H9 (cell line): ENCODE data around the gene MED27. TPM values are rescaled to one million over a fixed set of nuclear protein-coding genes. Genes with fewer than 3 reads are reported as not detected.

Experiments used
- DNase-seq: peaks from one replicate; pipeline ENCODE4 v3.0.0-alpha.2; 2017
- H2AFZ ChIP-seq: one replicate; pipeline ENCODE4 v1.6.1; 2013; ENCODE audit warnings: mild to moderate bottlenecking, low read length, control low read depth, moderate library complexity
- H2AK5ac ChIP-seq: 2 replicates; pipeline ENCODE4 v1.6.1; 2013; ENCODE audit warnings: low read length, control low read depth, mixed read lengths; ENCODE audit not compliant: insufficient read length
- H2BK120ac ChIP-seq: one replicate; pipeline ENCODE4 v1.6.1; 2013; ENCODE audit warnings: low read depth, mild to moderate bottlenecking, low read length, control low read depth, inconsistent platforms; ENCODE audit not compliant: poor library complexity, severe bottlenecking
- H2BK12ac ChIP-seq: 2 replicates; pipeline ENCODE4 v1.6.1; 2013; ENCODE audit warnings: low read length, control low read depth, mixed read lengths, low read depth; ENCODE audit not compliant: insufficient read length
- H2BK15ac ChIP-seq: 2 replicates; pipeline ENCODE4 v1.6.1; 2013; ENCODE audit warnings: low read depth, low read length, control low read depth
- H2BK20ac ChIP-seq: one replicate; pipeline ENCODE4 v1.6.1; 2013; ENCODE audit warnings: low read depth, mild to moderate bottlenecking, low read length, control low read depth, inconsistent platforms; ENCODE audit not compliant: poor library complexity, severe bottlenecking
- H2BK5ac ChIP-seq: 2 replicates; pipeline ENCODE4 v1.6.1; 2013; ENCODE audit warnings: low read length, control low read depth, mixed read lengths; ENCODE audit not compliant: insufficient read length
- H3K14ac ChIP-seq: 2 replicates; pipeline ENCODE4 v1.6.1; 2013; ENCODE audit warnings: low read length, control low read depth; ENCODE audit not compliant: insufficient read depth
- H3K18ac ChIP-seq: 2 replicates; pipeline ENCODE4 v1.6.1; 2013; ENCODE audit warnings: low read depth, mild to moderate bottlenecking, mixed read lengths, low read length, control low read depth; ENCODE audit not compliant: insufficient read length
- H3K23ac ChIP-seq: 2 replicates; pipeline ENCODE4 v1.6.1; 2013; ENCODE audit warnings: low read length, control low read depth, mixed read lengths, low read depth; ENCODE audit not compliant: insufficient read length
- H3K23me2 ChIP-seq: 2 replicates; pipeline ENCODE4 v1.6.1; 2013; ENCODE audit warnings: low read depth, mild to moderate bottlenecking, mixed read lengths, low read length, control low read depth; ENCODE audit not compliant: insufficient read length, poor library complexity, severe bottlenecking
- H3K27ac ChIP-seq: 2 replicates; pipeline ENCODE4 v1.5.1; 2013; ENCODE audit warnings: low read length, control low read depth, mixed read lengths, low read depth; ENCODE audit not compliant: insufficient read length
- H3K27me3 ChIP-seq: 2 replicates; pipeline ENCODE4 v1.6.1; 2013; ENCODE audit warnings: low read length, control low read depth, inconsistent platforms; ENCODE audit not compliant: insufficient read depth
- H3K4ac ChIP-seq: 2 replicates; pipeline ENCODE4 v1.6.1; 2013; ENCODE audit warnings: low read depth, mild to moderate bottlenecking, control low read depth, inconsistent platforms, low read length, moderate library complexity
- H3K4me1 ChIP-seq: 2 replicates; pipeline ENCODE4 v1.6.1; 2013; ENCODE audit warnings: low read length, control low read depth, inconsistent platforms; ENCODE audit not compliant: insufficient read depth
- H3K4me2 ChIP-seq: 2 replicates; pipeline ENCODE4 v1.6.1; 2013; ENCODE audit warnings: low read length, control low read depth, mixed read lengths; ENCODE audit not compliant: insufficient read length, insufficient read depth
- H3K56ac ChIP-seq: 2 replicates; pipeline ENCODE4 v1.6.1; 2013; ENCODE audit warnings: low read depth, mild to moderate bottlenecking, mixed read lengths, low read length, control low read depth; ENCODE audit not compliant: insufficient read length
- H3K79me1 ChIP-seq: 2 replicates; pipeline ENCODE4 v1.6.1; 2013; ENCODE audit warnings: low read depth, mild to moderate bottlenecking, moderate library complexity, low read length, control low read depth, inconsistent platforms; ENCODE audit not compliant: insufficient read depth, poor library complexity, severe bottlenecking
- H3K79me2 ChIP-seq: 2 replicates; pipeline ENCODE4 v1.6.1; 2013; ENCODE audit warnings: low read length, control low read depth, inconsistent platforms; ENCODE audit not compliant: insufficient read depth
- H3K9ac ChIP-seq: 2 replicates; pipeline ENCODE4 v1.6.1; 2013; ENCODE audit warnings: low read length, control low read depth, mixed read lengths; ENCODE audit not compliant: insufficient read length; ENCODE audit errors: extremely low read depth
- H3K9me3 ChIP-seq: one replicate; pipeline ENCODE4 v1.6.1; 2013; ENCODE audit warnings: low read depth, low read length, inconsistent platforms; ENCODE audit not compliant: control insufficient read depth
- H3T11ph ChIP-seq: one replicate; pipeline ENCODE4 v1.6.1; 2013; ENCODE audit warnings: mild to moderate bottlenecking, low read length, control low read depth, inconsistent platforms
- H4K20me1 ChIP-seq: one replicate; pipeline ENCODE4 v1.6.1; 2013; ENCODE audit not compliant: control insufficient read depth, insufficient read length, insufficient read depth
- H4K5ac ChIP-seq: 2 replicates; pipeline ENCODE4 v1.6.1; 2013; ENCODE audit warnings: low read depth, mild to moderate bottlenecking, mixed read lengths, low read length, control low read depth; ENCODE audit not compliant: insufficient read length
- H4K8ac ChIP-seq: replicated peaks from 2 replicates; pipeline ENCODE4 v1.6.1; 2013; ENCODE audit warnings: low read length, control low read depth, mixed read lengths, low read depth; ENCODE audit not compliant: insufficient read length
- H4K91ac ChIP-seq: 2 replicates; pipeline ENCODE4 v1.6.1; 2013; ENCODE audit warnings: low read depth, mild to moderate bottlenecking, moderate library complexity, mixed read lengths, low read length, control low read depth; ENCODE audit not compliant: insufficient read length
- H3K27ac Mint-ChIP-seq, 3 experiments: 2 replicates in 2 of 3; 3 replicates in 1 of 3; pipeline ENCODE4 v1.8.0; 2020 to 2021; ENCODE audit warnings: mixed read lengths in 3 of 3, mild to moderate bottlenecking in 1 of 3, moderate library complexity in 1 of 3
- H3K27me3 Mint-ChIP-seq: 2 replicates; pipeline ENCODE4 v1.8.0; 2021; ENCODE audit warnings: low read depth, mild to moderate bottlenecking, moderate library complexity, mixed read lengths
- H3K36me3 Mint-ChIP-seq, 3 experiments: 2 replicates in 2 of 3; 3 replicates in 1 of 3; pipeline ENCODE4 v1.8.0; 2020 to 2021; ENCODE audit warnings: low read depth in 3 of 3, mixed read lengths in 3 of 3; ENCODE audit not compliant: insufficient read depth in 1 of 3
- H3K4me1 Mint-ChIP-seq, 2 experiments: 2 replicates each; pipeline ENCODE4 v1.8.0; 2020; ENCODE audit warnings: mixed read lengths in 2 of 2
- H3K4me3 Mint-ChIP-seq, 2 experiments: 2 replicates in 1 of 2; 3 replicates in 1 of 2; pipeline ENCODE4 v1.8.0; 2020 to 2021; ENCODE audit warnings: mild to moderate bottlenecking in 2 of 2, mixed read lengths in 2 of 2, moderate library complexity in 1 of 2
- H3K9me3 Mint-ChIP-seq, 2 experiments: 2 replicates in 1 of 2; 3 replicates in 1 of 2; pipeline ENCODE4 v1.8.0; 2020; ENCODE audit warnings: mild to moderate bottlenecking in 2 of 2, mixed read lengths in 2 of 2, moderate library complexity in 1 of 2
- WGBS: extraction: QIAGEN DNeasy Blood & Tissue Kit; methylation state at CpG from one replicate; pipeline ENCODE4 v1.1.7; 2013; ENCODE audit warnings: missing lambda C conversion rate, low lambda C conversion rate, mixed read lengths; ENCODE audit not compliant: insufficient read length; ENCODE audit errors: extremely low coverage; 5-methylcytosine and 5-hydroxymethylcytosine counted together
- total RNA-seq: library from RNA; stranded (reverse); gene quantifications from 2 replicates; pipeline ENCODE4 v1.2.1, GENCODE V29; 2021
- TF ChIP-seq, protein P1 (sequence below): fragments of 200-600 bp; sonication (generic); conservative IDR thresholded peaks from 3 replicates; pipeline ENCODE4 v1.8.0; 2021; ENCODE audit warnings: antibody characterized with exemption, mild to moderate bottlenecking

Gene MED27
- total RNA-seq, 1 experiment from 2014 or later: 33.5 TPM

DNA sequence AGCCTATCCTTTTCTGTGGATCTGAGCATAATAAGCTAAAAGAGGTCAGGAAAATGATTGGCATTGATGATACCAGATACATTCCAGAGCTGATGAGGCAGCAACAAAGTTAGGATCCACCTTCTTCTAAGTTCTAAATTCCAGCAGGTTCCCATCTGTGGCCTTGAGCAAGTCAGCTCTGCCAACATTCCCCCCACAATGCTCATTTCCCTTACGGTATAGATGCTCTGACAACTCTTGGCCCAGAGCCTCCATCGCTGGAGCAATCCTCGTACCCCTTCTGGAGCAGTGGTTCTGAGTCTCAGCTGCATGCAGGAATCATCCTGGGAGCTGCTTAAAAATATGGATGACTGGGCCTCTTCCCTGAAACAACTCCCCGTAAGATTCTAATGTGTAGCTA lies 78.1 kb downstream of the MED27 start:
- Histone ChIP-seq H3K18ac (no peak overlapping the region), H3K79me1 (no peaks in the 10 kb centered on the region), H2BK20ac (no peak overlapping the region), H4K8ac (no peak overlapping the region), H2BK12ac (no peak overlapping the region), H3K56ac (no peak overlapping the region), H3T11ph (no peak overlapping the region), H3K4ac (no peak overlapping the region), H2BK120ac (no peak overlapping the region), H2BK5ac (no peak overlapping the region), H3K23ac (no peak overlapping the region), H4K91ac (no peak overlapping the region), H3K79me2 (no peaks in the 10 kb centered on the region), H3K14ac (no peak overlapping the region), H3K9me3 (no peaks in the 10 kb centered on the region), H3K4me2 (no peak overlapping the region), H4K5ac (no peak overlapping the region), H3K9ac (no peak overlapping the region), H3K23me2 (no peaks in the 10 kb centered on the region), H2AK5ac (no peak overlapping the region), H3K27me3 (no peaks in the 10 kb centered on the region), H3K27ac (no peak overlapping the region), H2BK15ac (no peak overlapping the region), H2AFZ (no peak overlapping the region), H3K4me1 (peaks cover 6% of the 10 kb centered on the region; the same call in 1 of the 2 replicates), H4K20me1 (no peaks in the 10 kb centered on the region)
- H3K36me3 Mint-ChIP-seq: peaks cover 0 to 11% (median 6%) of the 10 kb centered on the region in 3 experiments; a peak in 4 of 7 replicates
- no peaks in the 10 kb centered on the region for H3K9me3 Mint-ChIP-seq
- TF ChIP-seq, protein P1, sequence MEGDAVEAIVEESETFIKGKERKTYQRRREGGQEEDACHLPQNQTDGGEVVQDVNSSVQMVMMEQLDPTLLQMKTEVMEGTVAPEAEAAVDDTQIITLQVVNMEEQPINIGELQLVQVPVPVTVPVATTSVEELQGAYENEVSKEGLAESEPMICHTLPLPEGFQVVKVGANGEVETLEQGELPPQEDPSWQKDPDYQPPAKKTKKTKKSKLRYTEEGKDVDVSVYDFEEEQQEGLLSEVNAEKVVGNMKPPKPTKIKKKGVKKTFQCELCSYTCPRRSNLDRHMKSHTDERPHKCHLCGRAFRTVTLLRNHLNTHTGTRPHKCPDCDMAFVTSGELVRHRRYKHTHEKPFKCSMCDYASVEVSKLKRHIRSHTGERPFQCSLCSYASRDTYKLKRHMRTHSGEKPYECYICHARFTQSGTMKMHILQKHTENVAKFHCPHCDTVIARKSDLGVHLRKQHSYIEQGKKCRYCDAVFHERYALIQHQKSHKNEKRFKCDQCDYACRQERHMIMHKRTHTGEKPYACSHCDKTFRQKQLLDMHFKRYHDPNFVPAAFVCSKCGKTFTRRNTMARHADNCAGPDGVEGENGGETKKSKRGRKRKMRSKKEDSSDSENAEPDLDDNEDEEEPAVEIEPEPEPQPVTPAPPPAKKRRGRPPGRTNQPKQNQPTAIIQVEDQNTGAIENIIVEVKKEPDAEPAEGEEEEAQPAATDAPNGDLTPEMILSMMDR: no peak
- H3K4me1 Mint-ChIP-seq: peaks cover 42 to 43% of the 10 kb centered on the region in 2 experiments
- no peaks in the 10 kb centered on the region for H3K27me3 Mint-ChIP-seq
- DNase-seq: no peak
- H3K27ac Mint-ChIP-seq: peak overlapping the region in 1 of 3 experiments; percentile 84; a peak in 1 of 7 replicates
- H3K4me3 Mint-ChIP-seq: no peak overlapping the region; a peak in 1 of 5 replicates
- no CpG with 5 or more reads among the region's 4 CpGs for WGBS
